Fibroblast of the aortic adventitia (primary cell): Measurements from ENCODE around the gene NNT. TPM values are rescaled to one million over a fixed set of nuclear protein-coding genes. Genes with fewer than 3 reads are reported as not detected.
"Not testable (repeated sequence)": the region's sequence is repeated elsewhere in the genome, so short reads cannot be mapped to it uniquely, and the experiment has no call there.

Experiments used
- DNase-seq: peaks from one replicate; pipeline ENCODE4 v3.0.0-alpha.2; 2010; ENCODE audit warnings: low read depth
- H3K4me3 ChIP-seq: 2 replicates; pipeline ENCODE4 v1.5.1; 2011; ENCODE audit warnings: low read depth, mild to moderate bottlenecking, control low read depth, low read length, moderate library complexity
- CTCF ChIP-seq: IDR thresholded peaks from 2 replicates; pipeline ENCODE4 v1.5.1; 2011; ENCODE audit warnings: mild to moderate bottlenecking, low read length, control low read depth, inconsistent platforms; ENCODE audit not compliant: insufficient read depth
- total RNA-seq: library from RNA; depleted of rRNA; stranded (reverse); fragments of >200 nt; gene quantifications from 2 replicates; pipeline ENCODE4 v1.2.3, GENCODE V29; 2012; ENCODE audit warnings: low replicate concordance

NNT gene
- total RNA-seq, 1 donor, result 80.3 TPM

GRCh38 chr5:43699910-43700309, 96.9 kb downstream of the NNT start:
- H3K4me3 ChIP-seq, result no peak overlapping the region
- TF ChIP-seq CTCF, result no peak

GRCh38 chr5:43700601-43701000, 97.6 kb downstream of the NNT start:
- TF ChIP-seq CTCF, result no peak
- H3K4me3 ChIP-seq, result no peak overlapping the region
- no peak for DNase-seq

More at GRCh38 chr5:43699910-43700309, 96.9 kb downstream of the NNT start:
- DNase-seq, result no peak

- H3K4me3 ChIP-seq, result no peak overlapping the region
- no peak for TF ChIP-seq CTCF
- no peak for DNase-seq
These were observed 98.2 kb downstream of the NNT start for GRCh38 chr5:43701227-43701626.

- no peak for TF ChIP-seq CTCF
- DNase-seq, result no peak
These were observed 99.3 kb downstream of the NNT start for GRCh38 chr5:43702293-43702692.

GRCh38 chr5:43702815-43703214, 99.8 kb downstream of the NNT start:
- TF ChIP-seq CTCF, result no peak
- peak; percentile 59 for DNase-seq
- H3K4me3 ChIP-seq, result no peak overlapping the region

More at GRCh38 chr5:43702293-43702692, 99.3 kb downstream of the NNT start:
- H3K4me3 ChIP-seq, result no peak overlapping the region

- DNase-seq, result no peak
- TF ChIP-seq CTCF, result no peak
- no peak overlapping the region for H3K4me3 ChIP-seq
These were observed 101.3 kb downstream of the NNT start for GRCh38 chr5:43704243-43704642.

- not testable (repeated sequence) for DNase-seq, H3K4me3 ChIP-seq
These were observed 103.6 kb downstream of the NNT start for GRCh38 chr5:43706576-43706975.
